Activated T-cell treated with anti-CD3 and anti-CD28 coated beads, Interleukin-2, amount 50 U/mL, for 48 hours (primary cell): ENCODE data around the gene FALEC.
A peak's percentile ranks its signal among the peaks of the same experiment; 100 is the strongest.

Experiments
- DNase-seq, 2 experiments: peaks; one replicate each; pipeline ENCODE4 v3.0.0-alpha.2; 2020

FALEC gene

DNA sequence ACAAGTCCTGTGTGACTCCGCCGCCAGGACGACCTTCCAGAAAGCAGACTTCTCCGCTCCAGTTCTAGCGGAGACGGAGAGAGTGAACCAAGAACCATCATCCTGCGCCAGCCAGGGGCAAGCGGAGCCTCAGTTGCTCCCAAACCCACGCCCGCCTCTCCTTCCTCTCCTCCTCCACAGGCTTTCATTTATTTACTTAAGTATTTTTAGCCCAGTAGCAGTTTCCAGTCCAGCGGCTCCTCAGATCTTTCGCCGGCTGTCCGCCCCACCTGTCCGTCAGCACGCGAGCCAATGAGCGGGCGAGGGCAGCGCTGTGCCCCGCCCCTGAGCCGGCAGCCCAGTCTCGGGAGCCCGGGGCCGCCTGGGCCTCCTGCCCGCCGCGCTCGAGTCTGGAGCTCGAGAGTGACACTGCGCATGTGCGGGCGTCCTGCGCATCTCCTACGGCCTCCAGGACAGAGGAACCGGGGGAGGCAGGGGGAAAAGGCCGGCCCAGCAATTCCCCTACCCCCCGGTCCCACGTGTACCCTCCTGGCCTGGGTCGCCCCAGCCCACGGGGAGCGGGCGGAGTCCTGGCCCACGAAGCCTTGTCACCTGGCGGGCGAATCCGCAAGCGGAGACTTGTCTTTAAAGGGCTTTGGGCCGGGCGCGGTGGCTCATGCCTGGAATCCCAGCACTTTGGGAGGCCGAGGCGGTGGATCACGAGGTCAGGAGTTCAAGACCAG is at the start of gene FALEC:
Gene FALEC (plus strand): TSS at position 425 of the 722 bp plus-strand sequence.
- DNase-seq: peak; percentile 92 to 95

GRCh38 chr1:150466964-150467363 is 48.6 kb upstream of the FALEC start:
- DNase-seq: no peak

- no peak for DNase-seq
These were observed 46.3 kb upstream of the FALEC start for GRCh38 chr1:150469291-150469690.

GRCh38 chr1:150472601-150473200 is 42.9 kb upstream of the FALEC start:
- DNase-seq: no peak

GRCh38 chr1:150473659-150474058 is 41.9 kb upstream of the FALEC start:
- no peak for DNase-seq

DNA sequence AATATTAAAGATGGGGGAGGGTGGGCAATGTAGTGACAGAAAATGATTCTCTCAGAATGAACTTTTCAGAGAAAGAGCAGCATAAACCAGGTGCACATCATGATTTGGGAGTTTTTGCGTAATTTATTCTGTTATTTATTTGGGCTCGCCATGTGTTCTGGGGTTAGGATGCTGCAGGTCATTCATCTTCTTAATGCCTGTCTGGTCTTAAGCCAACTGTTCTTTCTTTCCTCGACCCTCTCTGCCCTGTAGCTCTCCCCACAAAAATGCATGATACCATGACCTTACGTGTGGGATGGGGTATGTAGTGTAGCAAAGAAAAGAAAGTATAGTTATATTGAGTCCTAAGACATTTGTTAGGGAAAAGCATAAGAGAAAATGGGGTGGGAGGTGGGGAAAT is 40.7 kb upstream of the FALEC start:
- DNase-seq: no peak

- no peak for DNase-seq
These were observed 38.8 kb upstream of the FALEC start for GRCh38 chr1:150476754-150477153.

DNA sequence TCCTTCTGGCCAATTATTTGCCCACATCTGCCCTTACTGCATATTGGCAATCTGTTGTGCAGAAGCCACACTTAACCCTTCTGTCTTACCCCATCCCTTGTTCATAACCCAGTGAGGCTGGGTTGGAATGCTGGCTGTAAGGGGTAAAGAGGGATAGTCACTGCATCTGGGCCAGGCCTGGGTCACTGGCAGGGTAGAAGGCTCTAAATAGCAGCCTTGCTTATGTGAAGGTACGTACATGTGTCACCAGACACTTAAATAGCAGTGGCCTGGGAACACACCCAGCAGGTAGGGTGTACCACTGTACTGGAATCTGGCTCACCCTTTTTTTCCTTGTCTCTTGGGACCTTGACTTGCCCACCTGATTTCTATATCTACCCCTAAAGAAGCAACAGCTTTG is 38.2 kb upstream of the FALEC start:
- no peak for DNase-seq

DNA sequence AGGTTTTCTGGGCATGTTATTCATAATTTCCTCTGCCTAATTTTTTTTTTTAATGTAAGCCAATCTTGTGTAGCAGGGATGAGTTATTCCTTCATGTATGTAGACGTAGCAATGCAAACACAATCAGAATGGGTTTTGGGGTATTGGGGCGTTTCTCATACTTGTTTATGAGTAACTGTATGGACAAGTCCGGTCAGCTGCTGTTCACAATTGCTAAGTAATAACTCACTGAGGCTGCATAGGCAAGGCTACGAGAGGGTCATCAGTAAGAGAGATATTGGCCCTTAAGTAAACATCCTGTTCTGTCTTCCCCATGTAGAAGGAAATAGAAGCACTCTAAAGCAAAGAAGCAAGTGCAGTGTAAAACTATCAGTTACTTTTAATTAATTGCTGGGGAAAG is 37.8 kb upstream of the FALEC start:
- no peak for DNase-seq

GRCh38 chr1:150479370-150479769 is 36.2 kb upstream of the FALEC start:
- DNase-seq: no peak

DNA sequence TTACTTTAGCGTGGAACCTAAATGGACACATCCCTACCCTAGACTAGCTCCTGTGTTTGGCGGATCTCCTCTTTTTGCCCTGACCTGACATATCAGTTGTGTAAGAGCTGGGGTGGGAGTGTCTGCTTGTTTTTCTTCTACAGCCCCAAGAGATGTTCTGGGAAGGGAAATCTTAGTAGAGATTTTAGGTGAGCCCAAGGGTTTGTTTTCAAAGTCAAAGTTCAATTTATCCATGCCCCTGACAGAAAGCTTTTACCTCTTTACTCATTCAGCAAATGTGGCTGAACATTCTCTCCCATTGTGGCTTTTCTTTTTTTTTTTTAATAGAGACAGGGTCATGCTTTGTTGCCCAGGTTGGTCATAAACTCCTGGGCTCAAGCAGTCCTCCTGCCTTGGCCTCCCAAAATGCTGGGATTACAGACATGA is 35.6 kb upstream of the FALEC start:
- DNase-seq: no peak

- no peak for DNase-seq
These were observed 31.1 kb upstream of the FALEC start for GRCh38 chr1:150484431-150484830.

- no peak for DNase-seq
These were observed 30.7 kb upstream of the FALEC start for GRCh38 chr1:150484861-150485260.

- peak; percentile 96 to 97 for DNase-seq
These were observed 28.4 kb upstream of the FALEC start, which contains the start of gene TARS2 for GRCh38 chr1:150486966-150487762. TSS of gene TARS2 (plus strand) at chr1:150487419. CDS start at chr1:150487451, 32 bp downstream.

DNA sequence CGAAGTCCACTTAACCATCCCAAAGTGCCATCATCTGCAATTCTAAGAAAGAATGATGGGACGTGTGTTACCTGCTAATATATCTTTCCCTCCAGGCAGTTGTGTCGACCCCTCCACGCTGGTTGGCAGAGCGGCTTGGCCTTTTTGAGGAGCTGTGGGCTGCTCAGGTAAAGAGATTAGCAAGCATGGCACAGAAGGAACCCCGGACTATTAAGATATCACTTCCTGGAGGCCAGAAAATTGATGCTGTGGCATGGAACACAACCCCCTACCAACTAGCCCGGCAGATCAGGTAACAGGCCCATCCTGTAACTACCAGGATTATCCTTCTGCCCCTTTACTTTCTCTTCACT is 27.8 kb upstream of the FALEC start:
- DNase-seq: peak in 1 of 2 experiments; percentile 33

DNA sequence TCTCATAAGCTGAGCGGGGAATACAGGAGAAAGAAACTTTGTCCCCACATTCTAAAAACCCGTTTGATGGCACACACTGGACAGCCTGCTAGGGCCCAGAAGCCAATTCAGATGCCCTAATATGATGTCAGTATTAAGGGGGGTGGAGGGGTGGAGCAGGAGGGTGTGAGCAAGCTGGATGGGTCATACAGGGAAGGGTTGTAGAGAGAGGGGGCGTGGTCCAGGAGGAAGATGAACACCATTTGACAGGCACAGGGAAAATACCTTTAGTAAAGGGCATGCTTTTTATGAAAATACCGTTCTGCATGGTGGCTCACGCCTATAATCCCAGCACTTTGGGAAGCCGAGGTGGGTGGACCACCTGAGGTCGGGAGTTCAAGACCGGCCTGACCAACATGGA is 22.4 kb upstream of the FALEC start:
- DNase-seq: no peak

DNA sequence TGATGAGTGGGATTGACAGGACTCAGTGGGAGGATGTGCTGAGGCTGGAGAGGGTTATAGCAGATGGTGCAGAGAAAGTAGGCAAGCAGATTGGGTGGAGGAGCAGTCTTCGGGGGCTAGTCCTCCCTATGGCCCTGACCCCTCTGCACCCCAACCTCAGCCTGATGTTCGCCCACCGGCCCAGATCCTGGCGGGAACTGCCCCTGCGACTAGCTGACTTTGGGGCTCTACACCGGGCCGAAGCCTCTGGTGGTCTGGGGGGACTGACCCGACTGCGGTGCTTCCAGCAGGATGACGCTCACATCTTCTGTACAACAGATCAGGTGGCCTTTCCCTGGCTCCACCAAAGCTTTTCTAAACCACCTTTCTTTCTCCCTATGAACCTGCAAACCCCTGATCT is 17.2 kb upstream of the FALEC start:
- no peak for DNase-seq

DNA sequence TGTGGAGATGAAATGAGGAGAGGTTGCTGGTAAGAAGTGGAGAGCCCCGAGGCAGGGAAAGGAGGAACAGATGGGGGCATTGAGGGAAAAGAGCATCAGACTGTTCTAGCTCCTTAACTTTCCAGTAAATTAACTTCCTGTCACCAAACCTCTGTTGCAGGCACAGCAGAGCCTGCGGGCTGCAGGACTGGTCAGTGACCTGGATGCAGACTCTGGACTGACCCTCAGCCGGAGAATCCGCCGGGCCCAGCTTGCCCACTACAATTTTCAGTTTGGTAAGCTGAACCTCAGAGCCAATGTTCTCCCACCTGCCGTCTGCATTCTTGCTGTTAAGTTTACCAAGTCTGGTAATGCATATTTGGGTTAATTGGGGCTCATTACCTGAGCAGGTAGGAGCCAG is 10.1 kb upstream of the FALEC start:
- DNase-seq: no peak

DNA sequence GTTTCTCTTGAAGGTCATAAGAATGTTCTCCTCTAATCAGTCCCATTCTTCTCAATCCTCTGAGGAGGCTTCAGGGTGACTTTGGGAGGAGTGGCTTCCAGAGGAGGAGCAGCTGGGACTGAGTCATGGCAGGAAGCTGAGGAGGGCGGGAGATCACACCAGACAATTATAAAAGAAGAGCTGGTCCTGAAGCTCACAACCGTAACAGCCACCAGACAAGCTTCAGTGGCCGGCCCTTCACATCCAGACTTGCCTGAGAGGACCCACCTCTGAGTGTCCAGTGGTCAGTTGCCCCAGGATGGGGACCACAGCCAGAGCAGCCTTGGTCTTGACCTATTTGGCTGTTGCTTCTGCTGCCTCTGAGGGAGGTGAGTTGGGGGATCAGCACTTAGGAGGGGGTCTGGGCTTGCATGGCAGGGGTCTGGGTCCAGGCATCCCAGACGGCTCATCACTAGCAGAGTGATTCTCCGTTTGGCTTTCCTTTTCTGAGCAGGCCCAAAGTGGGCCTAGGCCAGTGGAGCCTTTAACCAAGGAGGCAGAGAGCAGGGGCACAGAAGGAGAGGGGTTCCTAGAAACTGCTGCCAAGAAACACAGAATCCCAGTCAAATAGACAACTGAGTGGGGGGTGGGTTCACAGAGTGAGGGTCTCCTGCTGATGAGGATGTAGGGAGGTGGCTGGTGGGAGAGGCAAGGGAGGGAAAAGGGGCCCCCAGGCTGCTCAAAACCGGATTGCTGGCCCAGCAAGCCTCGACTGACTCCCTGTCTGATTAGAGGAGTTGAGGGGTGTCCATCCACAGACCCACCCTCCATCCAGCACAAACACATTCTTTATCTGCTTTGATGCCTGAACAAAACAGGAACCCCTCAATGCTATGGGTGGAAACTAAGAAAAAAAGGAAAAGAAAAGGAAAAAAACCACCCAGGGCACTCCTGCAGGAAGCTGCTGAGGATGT is 7.4 kb upstream of the FALEC start, which contains the start of gene ECM1:
Gene ECM1 (plus strand): TSS at position 198 of the 953 bp plus-strand sequence. CDS start 101 bp downstream, at position 299.
- DNase-seq: no peak

GRCh38 chr1:150508982-150509381 is 6.6 kb upstream of the FALEC start:
- no peak for DNase-seq

DNA sequence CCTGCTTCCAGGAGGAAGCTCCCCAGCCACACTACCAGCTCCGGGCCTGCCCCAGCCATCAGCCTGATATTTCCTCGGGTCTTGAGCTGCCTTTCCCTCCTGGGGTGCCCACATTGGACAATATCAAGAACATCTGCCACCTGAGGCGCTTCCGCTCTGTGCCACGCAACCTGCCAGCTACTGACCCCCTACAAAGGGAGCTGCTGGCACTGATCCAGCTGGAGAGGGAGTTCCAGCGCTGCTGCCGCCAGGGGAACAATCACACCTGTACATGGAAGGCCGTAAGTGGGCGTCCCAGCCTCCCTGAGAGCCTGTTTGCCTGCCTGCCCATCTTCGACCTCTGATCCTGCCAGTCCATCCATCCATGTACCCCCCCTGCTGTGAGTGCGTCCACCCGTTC is 4.0 kb upstream of the FALEC start:
- no peak for DNase-seq

GRCh38 chr1:150511985-150512660 is 3.4 kb upstream of the FALEC start:
- no peak for DNase-seq
